H9 (cell line): ENCODE data around the gene SNX25. TPM values are rescaled to one million over a fixed set of nuclear protein-coding genes. Genes with fewer than 3 reads are reported as not detected.

ENCODE experiments used
- DNase-seq: peaks from one replicate; pipeline ENCODE4 v3.0.0-alpha.2; 2017
- H2AFZ ChIP-seq: one replicate; pipeline ENCODE4 v1.6.1; 2013; ENCODE audit warnings: mild to moderate bottlenecking, low read length, control low read depth, moderate library complexity
- H2AK5ac ChIP-seq: 2 replicates; pipeline ENCODE4 v1.6.1; 2013; ENCODE audit warnings: low read length, control low read depth, mixed read lengths; ENCODE audit not compliant: insufficient read length
- H2BK120ac ChIP-seq: one replicate; pipeline ENCODE4 v1.6.1; 2013; ENCODE audit warnings: low read depth, mild to moderate bottlenecking, low read length, control low read depth, inconsistent platforms; ENCODE audit not compliant: poor library complexity, severe bottlenecking
- H2BK12ac ChIP-seq: 2 replicates; pipeline ENCODE4 v1.6.1; 2013; ENCODE audit warnings: low read length, control low read depth, mixed read lengths, low read depth; ENCODE audit not compliant: insufficient read length
- H2BK15ac ChIP-seq: 2 replicates; pipeline ENCODE4 v1.6.1; 2013; ENCODE audit warnings: low read depth, low read length, control low read depth
- H2BK20ac ChIP-seq: one replicate; pipeline ENCODE4 v1.6.1; 2013; ENCODE audit warnings: low read depth, mild to moderate bottlenecking, low read length, control low read depth, inconsistent platforms; ENCODE audit not compliant: poor library complexity, severe bottlenecking
- H2BK5ac ChIP-seq: 2 replicates; pipeline ENCODE4 v1.6.1; 2013; ENCODE audit warnings: low read length, control low read depth, mixed read lengths; ENCODE audit not compliant: insufficient read length
- H3K14ac ChIP-seq: 2 replicates; pipeline ENCODE4 v1.6.1; 2013; ENCODE audit warnings: low read length, control low read depth; ENCODE audit not compliant: insufficient read depth
- H3K18ac ChIP-seq: 2 replicates; pipeline ENCODE4 v1.6.1; 2013; ENCODE audit warnings: low read depth, mild to moderate bottlenecking, mixed read lengths, low read length, control low read depth; ENCODE audit not compliant: insufficient read length
- H3K23ac ChIP-seq: 2 replicates; pipeline ENCODE4 v1.6.1; 2013; ENCODE audit warnings: low read length, control low read depth, mixed read lengths, low read depth; ENCODE audit not compliant: insufficient read length
- H3K23me2 ChIP-seq: 2 replicates; pipeline ENCODE4 v1.6.1; 2013; ENCODE audit warnings: low read depth, mild to moderate bottlenecking, mixed read lengths, low read length, control low read depth; ENCODE audit not compliant: insufficient read length, poor library complexity, severe bottlenecking
- H3K27ac ChIP-seq: 2 replicates; pipeline ENCODE4 v1.5.1; 2013; ENCODE audit warnings: low read length, control low read depth, mixed read lengths, low read depth; ENCODE audit not compliant: insufficient read length
- H3K27me3 ChIP-seq: 2 replicates; pipeline ENCODE4 v1.6.1; 2013; ENCODE audit warnings: low read length, control low read depth, inconsistent platforms; ENCODE audit not compliant: insufficient read depth
- H3K4ac ChIP-seq: 2 replicates; pipeline ENCODE4 v1.6.1; 2013; ENCODE audit warnings: low read depth, mild to moderate bottlenecking, control low read depth, inconsistent platforms, low read length, moderate library complexity
- H3K4me1 ChIP-seq: 2 replicates; pipeline ENCODE4 v1.6.1; 2013; ENCODE audit warnings: low read length, control low read depth, inconsistent platforms; ENCODE audit not compliant: insufficient read depth
- H3K4me2 ChIP-seq: 2 replicates; pipeline ENCODE4 v1.6.1; 2013; ENCODE audit warnings: low read length, control low read depth, mixed read lengths; ENCODE audit not compliant: insufficient read length, insufficient read depth
- H3K56ac ChIP-seq: 2 replicates; pipeline ENCODE4 v1.6.1; 2013; ENCODE audit warnings: low read depth, mild to moderate bottlenecking, mixed read lengths, low read length, control low read depth; ENCODE audit not compliant: insufficient read length
- H3K79me1 ChIP-seq: 2 replicates; pipeline ENCODE4 v1.6.1; 2013; ENCODE audit warnings: low read depth, mild to moderate bottlenecking, moderate library complexity, low read length, control low read depth, inconsistent platforms; ENCODE audit not compliant: insufficient read depth, poor library complexity, severe bottlenecking
- H3K79me2 ChIP-seq: 2 replicates; pipeline ENCODE4 v1.6.1; 2013; ENCODE audit warnings: low read length, control low read depth, inconsistent platforms; ENCODE audit not compliant: insufficient read depth
- H3K9ac ChIP-seq: 2 replicates; pipeline ENCODE4 v1.6.1; 2013; ENCODE audit warnings: low read length, control low read depth, mixed read lengths; ENCODE audit not compliant: insufficient read length; ENCODE audit errors: extremely low read depth
- H3K9me3 ChIP-seq: one replicate; pipeline ENCODE4 v1.6.1; 2013; ENCODE audit warnings: low read depth, low read length, inconsistent platforms; ENCODE audit not compliant: control insufficient read depth
- H3T11ph ChIP-seq: one replicate; pipeline ENCODE4 v1.6.1; 2013; ENCODE audit warnings: mild to moderate bottlenecking, low read length, control low read depth, inconsistent platforms
- H4K20me1 ChIP-seq: one replicate; pipeline ENCODE4 v1.6.1; 2013; ENCODE audit not compliant: control insufficient read depth, insufficient read length, insufficient read depth
- H4K5ac ChIP-seq: 2 replicates; pipeline ENCODE4 v1.6.1; 2013; ENCODE audit warnings: low read depth, mild to moderate bottlenecking, mixed read lengths, low read length, control low read depth; ENCODE audit not compliant: insufficient read length
- H4K8ac ChIP-seq: replicated peaks from 2 replicates; pipeline ENCODE4 v1.6.1; 2013; ENCODE audit warnings: low read length, control low read depth, mixed read lengths, low read depth; ENCODE audit not compliant: insufficient read length
- H4K91ac ChIP-seq: 2 replicates; pipeline ENCODE4 v1.6.1; 2013; ENCODE audit warnings: low read depth, mild to moderate bottlenecking, moderate library complexity, mixed read lengths, low read length, control low read depth; ENCODE audit not compliant: insufficient read length
- H3K27ac Mint-ChIP-seq, 3 experiments: 2 replicates in 2 of 3; 3 replicates in 1 of 3; pipeline ENCODE4 v1.8.0; 2020 to 2021; ENCODE audit warnings: mixed read lengths in 3 of 3, mild to moderate bottlenecking in 1 of 3, moderate library complexity in 1 of 3
- H3K27me3 Mint-ChIP-seq: 2 replicates; pipeline ENCODE4 v1.8.0; 2021; ENCODE audit warnings: low read depth, mild to moderate bottlenecking, moderate library complexity, mixed read lengths
- H3K36me3 Mint-ChIP-seq, 3 experiments: 2 replicates in 2 of 3; 3 replicates in 1 of 3; pipeline ENCODE4 v1.8.0; 2020 to 2021; ENCODE audit warnings: low read depth in 3 of 3, mixed read lengths in 3 of 3; ENCODE audit not compliant: insufficient read depth in 1 of 3
- H3K4me1 Mint-ChIP-seq, 2 experiments: 2 replicates each; pipeline ENCODE4 v1.8.0; 2020; ENCODE audit warnings: mixed read lengths in 2 of 2
- H3K4me3 Mint-ChIP-seq, 2 experiments: 2 replicates in 1 of 2; 3 replicates in 1 of 2; pipeline ENCODE4 v1.8.0; 2020 to 2021; ENCODE audit warnings: mild to moderate bottlenecking in 2 of 2, mixed read lengths in 2 of 2, moderate library complexity in 1 of 2
- H3K9me3 Mint-ChIP-seq, 2 experiments: 2 replicates in 1 of 2; 3 replicates in 1 of 2; pipeline ENCODE4 v1.8.0; 2020; ENCODE audit warnings: mild to moderate bottlenecking in 2 of 2, mixed read lengths in 2 of 2, moderate library complexity in 1 of 2
- CTCF ChIP-seq: fragments of 200-600 bp; sonication (generic); conservative IDR thresholded peaks from 3 replicates; pipeline ENCODE4 v1.8.0; 2021; ENCODE audit warnings: antibody characterized with exemption, mild to moderate bottlenecking
- WGBS: extraction: QIAGEN DNeasy Blood & Tissue Kit; methylation state at CpG from one replicate; pipeline ENCODE4 v1.1.7; 2013; ENCODE audit warnings: missing lambda C conversion rate, low lambda C conversion rate, mixed read lengths; ENCODE audit not compliant: insufficient read length; ENCODE audit errors: extremely low coverage; 5-methylcytosine and 5-hydroxymethylcytosine counted together
- total RNA-seq: library from RNA; stranded (reverse); gene quantifications from 2 replicates; pipeline ENCODE4 v1.2.1, GENCODE V29; 2021

Gene SNX25
- total RNA-seq, 1 experiment from 2014 or later, result 28.2 TPM

- no peak overlapping the region for H2BK120ac ChIP-seq
- H3K18ac ChIP-seq, result no peak overlapping the region
- no peaks in the 10 kb centered on the region for H3K4me1 ChIP-seq
- H2BK20ac ChIP-seq, result no peak overlapping the region
- DNase-seq, result no peak
- TF ChIP-seq CTCF, result no peak
- no peak overlapping the region for H2BK12ac ChIP-seq
- H3K14ac ChIP-seq, result no peak overlapping the region; the same call in 1 of the 2 replicates
- Mint-ChIP-seq H3K4me3 (no peak overlapping the region), H3K27ac (peak overlapping the region in 2 of 3 experiments; percentile 20 to 83; a peak in 4 of 7 replicates), H3K9me3 (peaks cover 0 to 3% of the 10 kb centered on the region in 2 experiments; a peak in 1 of 5 replicates), H3K4me1 (peaks cover 17 to 34% of the 10 kb centered on the region in 2 experiments), H3K27me3 (no peaks in the 10 kb centered on the region), H3K36me3 (peaks cover 13 to 67% (median 48%) of the 10 kb centered on the region in 3 experiments)
- no peak overlapping the region for H2BK15ac ChIP-seq
- H2AFZ ChIP-seq, result no peak overlapping the region
- no peaks in the 10 kb centered on the region for H3K9me3 ChIP-seq
- no peak overlapping the region for H3K4ac ChIP-seq
- H4K8ac ChIP-seq, result no peak overlapping the region
- H3K56ac ChIP-seq, result no peak overlapping the region
- no peak overlapping the region for H2AK5ac ChIP-seq
- WGBS, result no CpG with 5 or more reads among the region's 7 CpGs
- H3K79me1 ChIP-seq, result no peaks in the 10 kb centered on the region
- H4K5ac ChIP-seq, result no peak overlapping the region
- H3K27me3 ChIP-seq, result no peaks in the 10 kb centered on the region
- no peak overlapping the region for H2BK5ac ChIP-seq
- H3K23ac ChIP-seq, result no peak overlapping the region
- no peak overlapping the region for H4K91ac ChIP-seq
- no peak overlapping the region for H3K9ac ChIP-seq
- H3K4me2 ChIP-seq, result no peak overlapping the region
- no peak overlapping the region for H3K27ac ChIP-seq
- H3K23me2 ChIP-seq, result no peaks in the 10 kb centered on the region
- H3T11ph ChIP-seq, result no peak overlapping the region
- no peaks in the 10 kb centered on the region for H4K20me1 ChIP-seq
- no peaks in the 10 kb centered on the region for H3K79me2 ChIP-seq
These were observed 142.8 kb downstream of the SNX25 start for GRCh38 chr4:185352202-185352601.
